ENCODE results near the gene ROR1. TPM values are rescaled to one million over a fixed set of nuclear protein-coding genes. Genes with fewer than 3 reads are reported as not detected.

The ROR1 gene
- total and polyA plus RNA-seq, 12 donors, result 2.9 to 36.2 (median 15.3) TPM

DNA sequence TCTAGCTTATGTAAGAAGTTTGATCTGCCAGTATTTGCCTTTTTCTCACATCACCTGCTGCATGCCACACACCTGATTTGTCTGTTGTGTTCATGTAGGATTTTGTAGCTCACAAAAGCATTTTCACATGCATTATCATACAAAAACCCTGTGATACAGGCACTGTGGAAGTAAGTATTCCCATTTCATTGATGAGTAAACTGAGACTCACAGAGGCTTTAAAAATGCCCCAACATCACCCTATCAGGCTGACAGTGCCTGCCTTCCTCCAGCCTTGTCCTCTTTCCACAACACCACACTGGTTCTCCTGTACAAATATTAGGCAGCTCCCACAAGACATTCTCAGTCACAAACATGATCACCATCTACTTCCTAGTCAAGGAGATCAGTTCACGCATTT is 343.7 kb downstream of the ROR1 start:
- Histone ChIP-seq H3K4me3 (no peak overlapping the region), H3K27ac (no peak overlapping the region), H3K36me3 (no peaks in the 10 kb centered on the region), H3K9me3 (no peaks in the 10 kb centered on the region), H3K27me3 (no peaks in the 10 kb centered on the region), H3K4me1 (peaks cover 0 to 30% (median 0%) of the 10 kb centered on the region in 9 donors)
- intact Hi-C loops (cut with DNase I), result no loop called here
- no peak for ATAC-seq
- 96 to 97% methylated on average over 1 of the region's 1 CpG for WGBS, 2 donors
- TF ChIP-seq, protein P1, sequence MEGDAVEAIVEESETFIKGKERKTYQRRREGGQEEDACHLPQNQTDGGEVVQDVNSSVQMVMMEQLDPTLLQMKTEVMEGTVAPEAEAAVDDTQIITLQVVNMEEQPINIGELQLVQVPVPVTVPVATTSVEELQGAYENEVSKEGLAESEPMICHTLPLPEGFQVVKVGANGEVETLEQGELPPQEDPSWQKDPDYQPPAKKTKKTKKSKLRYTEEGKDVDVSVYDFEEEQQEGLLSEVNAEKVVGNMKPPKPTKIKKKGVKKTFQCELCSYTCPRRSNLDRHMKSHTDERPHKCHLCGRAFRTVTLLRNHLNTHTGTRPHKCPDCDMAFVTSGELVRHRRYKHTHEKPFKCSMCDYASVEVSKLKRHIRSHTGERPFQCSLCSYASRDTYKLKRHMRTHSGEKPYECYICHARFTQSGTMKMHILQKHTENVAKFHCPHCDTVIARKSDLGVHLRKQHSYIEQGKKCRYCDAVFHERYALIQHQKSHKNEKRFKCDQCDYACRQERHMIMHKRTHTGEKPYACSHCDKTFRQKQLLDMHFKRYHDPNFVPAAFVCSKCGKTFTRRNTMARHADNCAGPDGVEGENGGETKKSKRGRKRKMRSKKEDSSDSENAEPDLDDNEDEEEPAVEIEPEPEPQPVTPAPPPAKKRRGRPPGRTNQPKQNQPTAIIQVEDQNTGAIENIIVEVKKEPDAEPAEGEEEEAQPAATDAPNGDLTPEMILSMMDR (IDR thresholded peaks at IDR 0.05), result no peak
- no peak for DNase-seq

GRCh38 chr1:64121766-64122385 is 348.1 kb downstream of the ROR1 start:
- TF ChIP-seq, protein P1 (IDR thresholded peaks at IDR 0.05), result no peak
- Histone ChIP-seq H3K4me1 (peaks cover 0 to 19% (median 0%) of the 10 kb centered on the region in 9 donors), H3K9me3 (no peaks in the 10 kb centered on the region), H3K36me3 (no peaks in the 10 kb centered on the region), H3K27ac (no peak overlapping the region), H3K4me3 (no peak overlapping the region), H3K27me3 (no peaks in the 10 kb centered on the region)
- 79 to 97% methylated on average over 1 of the region's 1 CpG for WGBS, 2 donors
- intact Hi-C loops (cut with DNase I), result loop anchor here in 1 of 10 donors (10.0 kb wide), 1 partner anchor 187 kb away; no protein-coding TSS in a partner anchor
- DNase-seq, result no peak
- ATAC-seq, result no peak

DNA sequence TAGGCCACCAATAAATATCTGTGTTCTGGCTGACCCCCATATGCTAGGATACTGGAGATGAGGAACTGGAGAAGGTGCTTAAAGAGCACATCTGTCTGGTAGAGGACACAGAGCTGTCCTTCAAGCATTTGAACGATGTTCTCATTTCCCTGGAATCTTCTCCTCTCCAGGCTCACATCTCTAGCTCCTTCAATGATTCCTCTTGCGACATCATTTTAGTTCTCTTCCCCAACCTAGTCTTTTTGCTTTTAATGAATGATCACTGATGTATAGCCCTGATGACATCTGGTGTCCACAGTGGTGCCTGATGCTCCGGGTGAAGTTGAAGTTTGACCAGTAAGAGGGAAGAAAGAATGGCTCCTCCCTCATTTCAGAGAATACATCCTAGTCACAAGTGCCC is 348.8 kb downstream of the ROR1 start:
- WGBS, 2 donors, result 92 to 97% methylated on average over 3 of the region's 3 CpGs
- DNase-seq (no peak), ATAC-seq (no peak)
- no peak overlapping the region for H3K27ac ChIP-seq
- H3K36me3 ChIP-seq, result no peaks in the 10 kb centered on the region
- TF ChIP-seq, protein P1 (IDR thresholded peaks at IDR 0.05), result no peak
- H3K9me3 ChIP-seq, result no peaks in the 10 kb centered on the region
- intact Hi-C loops (cut with DNase I), result loop anchor here in 1 of 10 donors (10.0 kb wide), 1 partner anchor 188 kb away; no protein-coding TSS in a partner anchor
- no peak overlapping the region for H3K4me3 ChIP-seq
- no peaks in the 10 kb centered on the region for H3K27me3 ChIP-seq
- peaks cover 0 to 17% (median 0%) of the 10 kb centered on the region in 9 donors for H3K4me1 ChIP-seq

DNA sequence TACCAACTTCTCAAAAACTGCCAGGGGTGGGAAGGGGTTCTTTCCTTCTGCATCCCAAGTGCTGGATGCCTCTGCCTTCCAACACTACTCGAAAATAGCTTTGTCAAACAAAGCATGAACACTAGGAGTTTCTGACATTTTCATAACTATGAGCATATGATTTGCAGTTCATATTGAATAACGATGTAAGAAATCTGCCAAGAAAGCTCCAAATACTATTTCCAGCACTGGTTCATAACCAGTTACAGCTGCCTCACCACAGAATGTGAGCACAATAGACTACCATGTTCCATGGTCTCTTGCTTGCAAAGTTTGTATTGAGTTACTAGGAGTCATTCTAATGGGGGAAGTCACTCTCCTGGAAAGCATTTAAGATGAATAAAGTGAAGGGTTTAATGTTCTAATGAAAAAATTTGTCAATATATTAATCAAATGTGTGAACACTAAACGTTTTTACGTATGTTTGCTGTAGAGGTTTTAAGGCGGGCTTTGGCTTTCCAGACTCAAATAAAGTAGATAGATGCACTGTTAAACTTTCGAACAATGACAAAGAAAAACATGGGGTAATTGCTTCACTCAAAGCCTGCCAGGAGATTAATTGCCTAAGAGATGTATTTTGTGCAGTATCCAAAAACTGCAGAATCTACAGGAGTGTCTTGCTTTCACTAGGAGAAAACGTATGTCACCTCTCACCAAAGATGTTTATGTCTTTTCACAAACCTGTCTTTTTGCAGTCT is 351.1 kb downstream of the ROR1 start:
- H3K4me1 ChIP-seq, result peaks cover 0 to 12% (median 0%) of the 10 kb centered on the region in 9 donors
- H3K9me3 ChIP-seq, result no peaks in the 10 kb centered on the region
- no peaks in the 10 kb centered on the region for H3K27me3 ChIP-seq
- H3K36me3 ChIP-seq, result no peaks in the 10 kb centered on the region
- DNase-seq (no peak), ATAC-seq (no peak)
- TF ChIP-seq, protein P1 (IDR thresholded peaks at IDR 0.05), result no peak
- WGBS, 2 donors, result 87 to 92% methylated on average over 7 of the region's 7 CpGs
- no peak overlapping the region for H3K4me3 ChIP-seq
- intact Hi-C loops (cut with DNase I), result loop anchor here in 1 of 10 donors (10.0 kb wide), 1 partner anchor 190 kb away; no protein-coding TSS in a partner anchor
- H3K27ac ChIP-seq, result no peak overlapping the region

Data from heart right ventricle (tissue), 16 donors.